Endothelial cell of umbilical vein (primary cell): Measurements from ENCODE around the gene ARHGAP9. TPM values are rescaled to one million over a fixed set of nuclear protein-coding genes. Genes with fewer than 3 reads are reported as not detected.

Experiments
- BruUV-seq: library from RNA; stranded (reverse); fragments of 400-500 nt; replicated peaks from 2 replicates; lab custom pipeline; 2021; lab: Mats Ljungman, UMichigan
- CTCF ChIA-PET: fragments of 300-600, 350-600 bp; sonication (Branson Sonifier 250); formaldehyde crosslinking; loops from one replicate; lab custom pipeline; 2021; ENCODE audit warnings: antibody characterized with exemption, inconsistent platforms; lab: Charles Lee
- POLR2A ChIA-PET: fragments of 300-600, 350-600 bp; sonication (Branson Sonifier 250); formaldehyde crosslinking; loops from one replicate; lab custom pipeline; 2021; ENCODE audit warnings: antibody characterized with exemption, inconsistent platforms; lab: Charles Lee
- DNase-seq: peaks from one replicate; pipeline ENCODE4 v3.0.0-alpha.2; 2011; ENCODE audit warnings: low read depth, low spot score
- FAIRE-seq: peaks from 2 replicates; lab custom pipeline; 2011; peaks lifted over from hg19 to GRCh38; lab: Jason Lieb, UNC
- H2AFZ ChIP-seq: 2 replicates; pipeline ENCODE4 v1.6.0; 2012; ENCODE audit warnings: low read depth, low read length, control low read depth, inconsistent platforms
- H3K27ac ChIP-seq: 2 replicates; pipeline ENCODE4 v1.5.1; 2011; ENCODE audit warnings: low read depth, mild to moderate bottlenecking, control low read depth, low read length, moderate library complexity; ENCODE audit not compliant: insufficient read depth
- H3K27me3 ChIP-seq, 2 experiments: 2 replicates each; pipeline versions ENCODE4 v1.6.0 to v1.6.1; 2011; ENCODE audit warnings: low read length in 2 of 2, mixed read lengths in 1 of 2; ENCODE audit not compliant: control insufficient read depth in 2 of 2, insufficient read depth in 2 of 2
- H3K36me3 ChIP-seq, 2 experiments: 2 replicates in 1 of 2; 3 replicates in 1 of 2; pipeline ENCODE4 v1.5.1; 2011; ENCODE audit warnings: low read length in 2 of 2, mild to moderate bottlenecking in 1 of 2, moderate library complexity in 1 of 2; ENCODE audit not compliant: control insufficient read depth in 2 of 2, insufficient read depth in 2 of 2; ENCODE audit errors: extremely low read depth in 1 of 2
- H3K4me1 ChIP-seq: 3 replicates; pipeline ENCODE4 v1.5.1; 2011; ENCODE audit warnings: mild to moderate bottlenecking, low read length; ENCODE audit not compliant: control insufficient read depth, insufficient read depth; ENCODE audit errors: extremely low read depth
- H3K4me2 ChIP-seq: 2 replicates; pipeline ENCODE4 v1.6.1; 2011; ENCODE audit warnings: low read length, control low read depth, mixed read lengths; ENCODE audit not compliant: insufficient read depth
- H3K4me3 ChIP-seq, 3 experiments: fragments of 200-600 bp in 1 of 3; sonication (generic), shearing (Covaris generic) in 1 of 3; replicated peaks in 1 of 3; 2 replicates each; pipeline ENCODE4 v1.5.1; 2011 to 2016; ENCODE audit warnings: control low read depth in 3 of 3, low read length in 3 of 3, mild to moderate bottlenecking in 2 of 3, inconsistent platforms in 1 of 3, low read depth in 1 of 3, moderate library complexity in 1 of 3; ENCODE audit not compliant: insufficient read depth in 1 of 3
- H3K79me2 ChIP-seq: 2 replicates; pipeline ENCODE4 v1.6.0; 2012; ENCODE audit warnings: low read length, inconsistent platforms; ENCODE audit not compliant: control insufficient read depth, insufficient read depth
- H3K9ac ChIP-seq: replicated peaks from 2 replicates; pipeline ENCODE3; 2011; ENCODE audit warnings: low read length, control low read depth; ENCODE audit not compliant: insufficient read depth; ENCODE audit errors: extremely low read depth
- H3K9me1 ChIP-seq: replicated peaks from 3 replicates; pipeline ENCODE4 v1.6.0; 2011; ENCODE audit warnings: mild to moderate bottlenecking, low read length; ENCODE audit not compliant: control insufficient read depth, insufficient read depth; ENCODE audit errors: extremely low read depth
- H3K9me3 ChIP-seq: replicated peaks from 2 replicates; pipeline ENCODE4 v1.5.1; 2012; ENCODE audit warnings: low read length, inconsistent platforms; ENCODE audit not compliant: control insufficient read depth, insufficient read depth
- H4K20me1 ChIP-seq: replicated peaks from 2 replicates; pipeline ENCODE3; 2011; ENCODE audit warnings: mild to moderate bottlenecking, low read length; ENCODE audit not compliant: control insufficient read depth, insufficient read depth; ENCODE audit errors: extremely low read depth
- CTCF ChIP-seq, 2 donors: IDR thresholded peaks; 1 replicate in 1 of 2; 2 replicates in 1 of 2; pipeline ENCODE4 v1.5.1; 2011; ENCODE audit warnings: low read length in 2 of 2, mild to moderate bottlenecking in 2 of 2, moderate library complexity in 2 of 2, control low read depth in 1 of 2, inconsistent platforms in 1 of 2, low read depth in 1 of 2; ENCODE audit not compliant: insufficient read depth in 1 of 2; ENCODE audit errors: extremely low read depth in 1 of 2
- EZH2 ChIP-seq: IDR thresholded peaks from 2 replicates; pipeline ENCODE4 v1.6.1; 2012; ENCODE audit warnings: borderline replicate concordance, low read depth, mild to moderate bottlenecking, moderate library complexity, low read length, inconsistent platforms; ENCODE audit not compliant: severe bottlenecking
- FOS ChIP-seq: IDR thresholded peaks from 2 replicates; pipeline ENCODE4 v1.6.1; 2011; ENCODE audit warnings: mild to moderate bottlenecking, low read length, moderate library complexity, borderline replicate concordance; ENCODE audit not compliant: insufficient read depth
- GATA2 ChIP-seq: IDR thresholded peaks from 2 replicates; pipeline ENCODE4 v1.7.0; 2011; ENCODE audit warnings: low read depth, mild to moderate bottlenecking, moderate library complexity, mixed read lengths, low read length; ENCODE audit not compliant: insufficient read length, insufficient read depth
- JUN ChIP-seq: IDR thresholded peaks from 2 replicates; pipeline ENCODE4 v1.6.1; 2011; ENCODE audit warnings: borderline replicate concordance, low read depth; ENCODE audit not compliant: insufficient read length, insufficient read depth
- MAX ChIP-seq: IDR thresholded peaks from 2 replicates; pipeline ENCODE4 v1.6.1; 2011; ENCODE audit not compliant: insufficient read depth, insufficient read length
- MYC ChIP-seq: IDR thresholded peaks from one replicate; pipeline ENCODE4 v1.6.1; 2011; ENCODE audit warnings: mild to moderate bottlenecking, low read depth, low read length
- POLR2A ChIP-seq: IDR thresholded peaks from 2 replicates; pipeline ENCODE4 v1.6.1; 2012; ENCODE audit warnings: low read depth, mild to moderate bottlenecking, control low read depth, low read length
- POLR2AphosphoS5 ChIP-seq: IDR thresholded peaks from 2 replicates; pipeline ENCODE4 v1.6.1; 2012; ENCODE audit warnings: low read depth, mild to moderate bottlenecking, control low read depth, low read length, moderate library complexity; ENCODE audit not compliant: insufficient read depth
- dilution Hi-C: fragments of 300-500 bp; cut with MboI; formaldehyde crosslinking; loops from one replicate; pipeline ENCODE4 v1.15.0; 2019; ENCODE audit warnings: low sequenced_read_pairs; ENCODE audit not compliant: extremely low pct_ligation_motif_present
- intact Hi-C: fragments of 100-400 bp; cut with micrococcal nuclease; formaldehyde crosslinking; loops from one replicate; pipeline ENCODE4 v1.10.0; 2022
- polyA plus RNA-seq, 4 experiments: library from polyadenylated mRNA; depleted of rRNA in 3 of 4; stranded (reverse) in 3 of 4; unstranded in 1 of 4; fragments of >200 nt; gene quantifications; 2 replicates each; pipeline versions ENCODE4 v1.2.1 to v1.2.3, GENCODE V29; 2011 to 2012; ENCODE audit warnings: missing spikeins in 1 of 4
- total RNA-seq: library from RNA; stranded (reverse); gene quantifications from 2 replicates; pipeline ENCODE4 v1.2.3, GENCODE V29; 2021

Gene ARHGAP9
- total and polyA plus RNA-seq, 2 donors (not counting 3 experiments of a cell fraction or from before 2014, with no cell fraction given), result 0.25 to 0.38 TPM

DNA sequence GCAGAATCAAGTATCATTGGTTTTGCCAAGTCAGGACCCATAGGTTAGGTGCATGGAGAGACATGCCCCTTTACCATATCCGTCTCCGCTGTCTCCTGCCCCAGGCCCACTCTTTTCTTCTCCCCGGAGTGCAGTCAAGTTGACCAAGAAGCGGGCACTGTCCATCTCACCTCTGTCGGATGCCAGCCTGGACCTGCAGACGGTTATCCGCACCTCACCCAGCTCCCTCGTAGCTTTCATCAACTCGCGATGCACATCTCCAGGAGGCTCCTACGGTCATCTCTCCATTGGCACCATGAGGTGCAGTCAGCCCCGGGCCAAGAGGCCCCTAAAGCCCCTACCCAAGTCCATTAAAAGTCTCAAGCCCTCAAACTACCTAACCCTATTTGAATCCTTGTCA, 15.1 kb downstream of the ARHGAP9 start:
- CTCF ChIA-PET, result interaction anchor here (2.2 kb wide), 1 partner anchor 157 kb away, joined by 5 read pairs; no protein-coding TSS in a partner anchor
- Histone ChIP-seq H3K36me3 (no peaks in the 10 kb centered on the region), H3K4me2 (no peak overlapping the region), H4K20me1 (no peaks in the 10 kb centered on the region), H3K27me3 (peaks cover 9 to 20% of the 10 kb centered on the region in 2 experiments), H2AFZ (no peak overlapping the region), H3K4me1 (peaks cover 7% of the 10 kb centered on the region), H3K9me1 (no peaks in the 10 kb centered on the region), H3K9me3 (no peaks in the 10 kb centered on the region), H3K27ac (no peak overlapping the region), H3K4me3 (no peak overlapping the region), H3K79me2 (no peaks in the 10 kb centered on the region), H3K9ac (no peak overlapping the region)
- POLR2A ChIA-PET, result no interaction called here
- FAIRE-seq (no peak), DNase-seq (no peak)
- dilution Hi-C loops (no loop called here), intact Hi-C loops (no loop called here)
- no peak for TF ChIP-seq FOS
- no peak for TF ChIP-seq EZH2
- TF ChIP-seq POLR2A, result no peak
- no peak for TF ChIP-seq CTCF (IDR thresholded peaks at IDR 0.05; ENCODE audit: extremely low read depth in 1 of 2, insufficient read depth in 1 of 2, low read depth in 1 of 2, low read length in 2 of 2)
- TF ChIP-seq MAX, result no peak
- TF ChIP-seq MYC, result no peak
- no peak for TF ChIP-seq JUN
- TF ChIP-seq GATA2, result no peak
- no peak for TF ChIP-seq POLR2AphosphoS5
- no TSS peak for BruUV-seq
